Measurements from ENCODE around the gene XPC. TPM values are rescaled to one million over a fixed set of nuclear protein-coding genes. Genes with fewer than 3 reads are reported as not detected.

Gene XPC
- total RNA-seq, 1 experiment from 2014 or later: 13.0 TPM

GRCh38 chr3:14147617-14148016, 30.8 kb downstream of the XPC start:
- DNase-seq (ENCODE audit: low read depth): no peak

- DNase-seq (ENCODE audit: low read depth): no peak
Observed at GRCh38 chr3:14147066-14147435, 31.4 kb downstream of the XPC start.

- DNase-seq (ENCODE audit: low read depth): no peak
Observed at GRCh38 chr3:14146381-14147065, 31.9 kb downstream of the XPC start.

GRCh38 chr3:14145670-14146380, 32.6 kb downstream of the XPC start:
- no peak for DNase-seq (ENCODE audit: low read depth)

- peak; percentile 68 for DNase-seq (ENCODE audit: low read depth)
Observed at GRCh38 chr3:14145236-14145635, 33.2 kb downstream of the XPC start.

- DNase-seq (ENCODE audit: low read depth): peak; percentile 98
Observed at GRCh38 chr3:14144423-14145075, 33.9 kb downstream of the XPC start.

GRCh38 chr3:14143271-14144225, 34.9 kb downstream of the XPC start:
- DNase-seq (ENCODE audit: low read depth): peak; percentile 93

- no peak for DNase-seq (ENCODE audit: low read depth)
Observed at GRCh38 chr3:14142567-14143270, 35.7 kb downstream of the XPC start.

- DNase-seq (ENCODE audit: low read depth): no peak
Observed at GRCh38 chr3:14141602-14142341, 36.6 kb downstream of the XPC start.

- no peak for DNase-seq (ENCODE audit: low read depth)
Observed at GRCh38 chr3:14141144-14141543, 37.3 kb downstream of the XPC start.

GRCh38 chr3:14140668-14141067, 37.7 kb downstream of the XPC start:
- no peak for DNase-seq (ENCODE audit: low read depth)

GRCh38 chr3:14139771-14140170, 38.6 kb downstream of the XPC start:
- no peak for DNase-seq (ENCODE audit: low read depth)

GRCh38 chr3:14138878-14139655, 39.3 kb downstream of the XPC start:
- no peak for DNase-seq (ENCODE audit: low read depth)

GRCh38 chr3:14138109-14138877, 40.1 kb downstream of the XPC start:
- no peak for DNase-seq (ENCODE audit: low read depth)

GRCh38 chr3:14137445-14137844, 41.0 kb downstream of the XPC start:
- no peak for DNase-seq (ENCODE audit: low read depth)

- DNase-seq (ENCODE audit: low read depth): peak; percentile 37
Observed at GRCh38 chr3:14137004-14137403, 41.4 kb downstream of the XPC start.

- DNase-seq (ENCODE audit: low read depth): no peak
Observed at GRCh38 chr3:14135581-14135980, 42.8 kb downstream of the XPC start.

GRCh38 chr3:14134291-14134690, 44.1 kb downstream of the XPC start:
- no peak for DNase-seq (ENCODE audit: low read depth)

GRCh38 chr3:14133876-14134275, 44.5 kb downstream of the XPC start:
- no peak for DNase-seq (ENCODE audit: low read depth)

All from M059J (cell line).